22Rv1 (cell line): ENCODE measurements around the gene CEP57L1.

Experiments
- CTCF ChIP-seq: fragments of 450-650 bp; IDR thresholded peaks from 2 replicates; pipeline ENCODE4 v1.5.1; 2017; ENCODE audit warnings: mild to moderate bottlenecking
- ZFX ChIP-seq: fragments of 450-650 bp; IDR thresholded peaks from 2 replicates; pipeline ENCODE4 v1.6.1; 2017; ENCODE audit warnings: antibody characterized with exemption, borderline replicate concordance

- TF ChIP-seq CTCF (no peak), ZFX (no peak)
These were observed 7.5 kb downstream of the CEP57L1 start for GRCh38 chr6:109102762-109103161.
